DOHH2 (cell line): ENCODE results near the gene NR4A2.

Source experiments
- H3F3A ChIP-seq: fragments of 200-600 bp; sonication (generic), shearing (Covaris generic); 2 replicates; pipeline ENCODE4 v1.6.0; 2016; ENCODE audit warnings: antibody characterized with exemption, mild to moderate bottlenecking; ENCODE audit not compliant: control insufficient read depth, insufficient read depth
- H3K27ac ChIP-seq: fragments of 200-600 bp; sonication (generic); 2 replicates; pipeline ENCODE4 v1.5.1; 2014; ENCODE audit warnings: low read depth, mild to moderate bottlenecking, low read length, moderate library complexity
- H3K27me3 ChIP-seq: fragments of 200-600 bp; sonication (generic); 2 replicates; pipeline ENCODE4 v1.6.1; 2014; ENCODE audit warnings: mild to moderate bottlenecking, low read length, mixed read lengths; ENCODE audit not compliant: control insufficient read depth
- H3K36me3 ChIP-seq: fragments of 200-600 bp; sonication (generic); 2 replicates; pipeline ENCODE4 v1.6.1; 2014; ENCODE audit warnings: mild to moderate bottlenecking, low read length, moderate library complexity, mixed read lengths; ENCODE audit not compliant: control insufficient read depth
- H3K4me1 ChIP-seq: fragments of 200-600 bp; sonication (generic); 2 replicates; pipeline ENCODE4 v1.6.1; 2014; ENCODE audit warnings: mild to moderate bottlenecking, low read length, mixed read lengths; ENCODE audit not compliant: control insufficient read depth
- H3K4me2 ChIP-seq: fragments of 200-600 bp; sonication (generic); 2 replicates; pipeline ENCODE4 v1.6.0; 2014; ENCODE audit warnings: mild to moderate bottlenecking, low read length, moderate library complexity
- H3K4me3 ChIP-seq: fragments of 200-600 bp; sonication (generic); 2 replicates; pipeline ENCODE4 v1.5.1; 2014; ENCODE audit warnings: mild to moderate bottlenecking, low read length, mixed read lengths
- H3K79me2 ChIP-seq: fragments of 200-600 bp; sonication (generic); 2 replicates; pipeline ENCODE4 v1.6.1; 2014; ENCODE audit warnings: mild to moderate bottlenecking, low read length, mixed read lengths; ENCODE audit not compliant: control insufficient read depth
- H3K9me2 ChIP-seq: fragments of 200-600 bp; sonication (generic); replicated peaks from 2 replicates; pipeline ENCODE4 v1.6.1; 2014; ENCODE audit warnings: mild to moderate bottlenecking, low read length, mixed read lengths; ENCODE audit not compliant: control insufficient read depth
- H3K9me3 ChIP-seq: fragments of 200-600 bp; sonication (generic); 2 replicates; pipeline ENCODE4 v1.6.1; 2014; ENCODE audit warnings: antibody characterized with exemption, low read length, mixed read lengths; ENCODE audit not compliant: control insufficient read depth, insufficient read depth
- H4K20me1 ChIP-seq: fragments of 200-600 bp; sonication (generic); 2 replicates; pipeline ENCODE4 v1.6.0; 2014; ENCODE audit warnings: low read depth, mild to moderate bottlenecking, antibody characterized with exemption, low read length, moderate library complexity; ENCODE audit not compliant: control insufficient read depth, insufficient read depth
- EZH2phosphoT487 ChIP-seq: fragments of 200-600 bp; sonication (generic); IDR thresholded peaks from 2 replicates; pipeline ENCODE4 v1.6.1; 2017; ENCODE audit warnings: borderline replicate concordance, mild to moderate bottlenecking, antibody characterized with exemption, low read length, moderate library complexity, mixed read lengths
- TF ChIP-seq, protein P1 (sequence below): fragments of 200-600 bp; sonication (generic); IDR thresholded peaks from one replicate; pipeline ENCODE4 v1.5.1; 2014; ENCODE audit warnings: antibody characterized with exemption, mild to moderate bottlenecking, low read depth, low read length; ENCODE audit not compliant: poor library complexity, severe bottlenecking

NR4A2 gene

DNA sequence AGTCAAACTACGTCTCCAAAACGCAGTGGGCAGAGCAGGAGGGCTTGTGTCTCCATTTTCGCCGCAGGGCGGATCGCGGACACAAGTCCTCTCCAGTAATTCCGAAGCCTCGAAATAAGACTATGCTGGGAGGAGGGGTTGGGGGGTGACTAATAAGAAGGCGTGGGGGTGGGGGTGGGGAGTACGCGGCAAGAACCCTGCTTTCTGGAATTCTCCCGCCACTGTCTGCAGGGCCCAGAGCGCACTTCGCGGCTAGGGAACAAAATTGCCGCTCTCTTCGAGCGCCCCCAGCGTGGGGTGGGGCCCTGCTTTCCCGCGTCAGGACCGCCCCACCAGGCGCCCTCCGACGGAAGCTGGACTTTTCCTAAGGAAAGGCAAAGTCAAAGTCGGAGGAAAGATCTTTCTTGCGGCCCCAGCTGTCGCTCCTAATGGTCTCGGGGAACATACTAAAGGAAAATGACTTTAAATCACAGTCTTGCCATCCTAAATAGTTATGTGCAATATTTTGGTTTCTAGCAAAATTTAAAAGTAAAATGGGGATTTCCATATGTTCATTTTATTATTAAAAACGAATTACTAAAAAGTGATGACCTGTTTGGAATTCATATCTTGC is 11.9 kb downstream of the NR4A2 start:
- H3K9me2 ChIP-seq: no peaks in the 10 kb centered on the region
- no peaks in the 10 kb centered on the region; the same call in 1 of the 2 replicates for H3K9me3 ChIP-seq
- peaks cover under 1% of the 10 kb centered on the region; the same call in 1 of the 2 replicates for H3K27me3 ChIP-seq
- no peaks in the 10 kb centered on the region for H4K20me1 ChIP-seq
- H3K4me3 ChIP-seq: no peak overlapping the region
- TF ChIP-seq EZH2phosphoT487: no peak
- TF ChIP-seq, protein P1, sequence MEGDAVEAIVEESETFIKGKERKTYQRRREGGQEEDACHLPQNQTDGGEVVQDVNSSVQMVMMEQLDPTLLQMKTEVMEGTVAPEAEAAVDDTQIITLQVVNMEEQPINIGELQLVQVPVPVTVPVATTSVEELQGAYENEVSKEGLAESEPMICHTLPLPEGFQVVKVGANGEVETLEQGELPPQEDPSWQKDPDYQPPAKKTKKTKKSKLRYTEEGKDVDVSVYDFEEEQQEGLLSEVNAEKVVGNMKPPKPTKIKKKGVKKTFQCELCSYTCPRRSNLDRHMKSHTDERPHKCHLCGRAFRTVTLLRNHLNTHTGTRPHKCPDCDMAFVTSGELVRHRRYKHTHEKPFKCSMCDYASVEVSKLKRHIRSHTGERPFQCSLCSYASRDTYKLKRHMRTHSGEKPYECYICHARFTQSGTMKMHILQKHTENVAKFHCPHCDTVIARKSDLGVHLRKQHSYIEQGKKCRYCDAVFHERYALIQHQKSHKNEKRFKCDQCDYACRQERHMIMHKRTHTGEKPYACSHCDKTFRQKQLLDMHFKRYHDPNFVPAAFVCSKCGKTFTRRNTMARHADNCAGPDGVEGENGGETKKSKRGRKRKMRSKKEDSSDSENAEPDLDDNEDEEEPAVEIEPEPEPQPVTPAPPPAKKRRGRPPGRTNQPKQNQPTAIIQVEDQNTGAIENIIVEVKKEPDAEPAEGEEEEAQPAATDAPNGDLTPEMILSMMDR: no peak
- no peak overlapping the region for H3K27ac ChIP-seq
- H3K36me3 ChIP-seq: no peaks in the 10 kb centered on the region
- no peaks in the 10 kb centered on the region for H3K79me2 ChIP-seq
- H3K4me1 ChIP-seq: no peaks in the 10 kb centered on the region
- no peak overlapping the region for H3K4me2 ChIP-seq
- H3F3A ChIP-seq: no peaks in the 10 kb centered on the region

DNA sequence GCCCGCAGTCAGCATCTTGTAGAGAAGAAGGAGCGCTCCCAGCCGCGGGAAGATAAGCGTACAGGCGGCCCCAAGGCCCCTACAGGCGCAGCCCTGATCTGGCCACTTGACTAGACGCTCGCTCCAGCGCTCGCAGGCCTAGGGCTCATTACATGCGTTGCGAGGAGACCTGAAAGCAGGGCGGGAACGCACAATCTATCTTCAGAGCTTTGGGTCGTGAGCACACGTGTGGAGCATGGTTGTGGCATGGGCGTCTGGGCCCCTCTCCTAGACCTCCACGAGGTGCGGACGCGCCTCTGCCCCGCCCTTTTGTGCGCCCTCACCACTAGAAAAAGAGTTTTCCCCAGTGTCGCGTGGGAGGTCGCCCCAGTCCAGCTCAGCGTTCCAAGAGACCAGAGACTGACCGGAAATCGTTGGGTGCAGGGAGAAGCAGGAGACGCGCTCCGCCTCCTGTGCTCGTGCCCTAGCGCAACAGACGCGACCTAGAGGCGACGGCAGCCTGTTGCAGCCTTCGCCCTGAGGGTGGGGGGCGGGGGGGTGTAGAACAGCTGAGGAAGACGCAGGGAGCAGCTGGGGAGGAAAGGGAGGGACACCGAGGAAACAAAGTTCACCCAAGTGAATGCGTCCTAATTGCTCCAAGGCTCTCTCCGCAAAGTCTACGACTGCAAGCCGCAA is 12.6 kb downstream of the NR4A2 start:
- Histone ChIP-seq H3K4me2 (no peak overlapping the region), H3K4me1 (no peaks in the 10 kb centered on the region), H3K36me3 (no peaks in the 10 kb centered on the region), H3K27me3 (peaks cover 2% of the 10 kb centered on the region; the same call in 1 of the 2 replicates), H3K4me3 (no peak overlapping the region), H3F3A (no peaks in the 10 kb centered on the region), H3K9me2 (no peaks in the 10 kb centered on the region), H4K20me1 (no peaks in the 10 kb centered on the region), H3K9me3 (no peaks in the 10 kb centered on the region; the same call in 1 of the 2 replicates), H3K27ac (no peak overlapping the region), H3K79me2 (no peaks in the 10 kb centered on the region)
- no peak for TF ChIP-seq EZH2phosphoT487
- TF ChIP-seq, protein P1: no peak

DNA sequence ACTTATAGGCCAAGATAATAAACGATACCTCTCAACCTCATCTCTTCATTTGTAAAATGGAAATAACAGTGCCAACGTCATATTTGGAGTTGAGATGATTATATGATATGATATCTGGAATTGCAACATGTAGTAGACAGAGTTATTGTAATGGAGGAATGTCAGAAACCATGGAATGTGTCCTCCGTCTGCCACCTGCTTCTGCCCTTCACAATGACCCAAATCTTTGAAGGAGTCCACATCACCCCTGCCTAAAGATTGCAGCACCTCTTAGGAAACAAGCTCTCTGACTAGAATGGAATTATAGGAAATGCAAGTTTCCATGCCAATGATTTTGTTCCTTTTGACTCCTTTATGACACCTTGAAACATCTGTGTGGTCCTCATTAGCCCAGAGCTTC is 14.9 kb downstream of the NR4A2 start:
- Histone ChIP-seq H3K9me2 (no peaks in the 10 kb centered on the region), H3K9me3 (no peaks in the 10 kb centered on the region; the same call in 1 of the 2 replicates), H3K36me3 (no peaks in the 10 kb centered on the region), H4K20me1 (no peaks in the 10 kb centered on the region), H3K4me3 (no peak overlapping the region), H3K4me1 (no peaks in the 10 kb centered on the region), H3K27ac (no peak overlapping the region), H3F3A (no peaks in the 10 kb centered on the region), H3K79me2 (no peaks in the 10 kb centered on the region), H3K27me3 (peaks cover 5% of the 10 kb centered on the region; the same call in 1 of the 2 replicates), H3K4me2 (no peak overlapping the region)
- TF ChIP-seq, protein P1: no peak
- no peak for TF ChIP-seq EZH2phosphoT487
